BE2C (cell line): Measurements from ENCODE around the gene FPGS.
"Not testable (repeated sequence)": the region's sequence is repeated elsewhere in the genome, so short reads cannot be mapped to it uniquely, and the experiment has no call there.

Experiments used
- DNase-seq: peaks from one replicate; pipeline ENCODE4 v3.0.0-alpha.2; 2020
- H3K27me3 ChIP-seq: fragments of 250-450 bp; sonication (Bioruptor Pico); 2 replicates; pipeline ENCODE4 v1.5.1; 2020; ENCODE audit warnings: mild to moderate bottlenecking
- H3K36me3 ChIP-seq: fragments of 250-450 bp; sonication (Bioruptor Pico); 2 replicates; pipeline ENCODE4 v1.5.1; 2020; ENCODE audit warnings: mild to moderate bottlenecking
- H3K4me1 ChIP-seq: fragments of 250-450 bp; sonication (Bioruptor Pico); 2 replicates; pipeline ENCODE4 v1.5.1; 2020
- H3K4me3 ChIP-seq: 2 replicates; pipeline ENCODE4 v1.5.1; 2011; ENCODE audit warnings: low read depth, low read length
- H3K9me3 ChIP-seq: fragments of 250-450 bp; sonication (Bioruptor Pico); 2 replicates; pipeline ENCODE4 v1.5.1; 2020
- CTCF ChIP-seq: IDR thresholded peaks from 2 replicates; pipeline ENCODE4 v1.5.1; 2012; ENCODE audit warnings: mild to moderate bottlenecking, low read depth, low read length

FPGS gene

GRCh38 chr9:127835991-127836516 is 33.4 kb downstream of the FPGS start:
- DNase-seq = no peak
- no peak for TF ChIP-seq CTCF
- Histone ChIP-seq H3K36me3 (no peaks in the 10 kb centered on the region), H3K9me3 (no peaks in the 10 kb centered on the region), H3K4me1 (no peaks in the 10 kb centered on the region), H3K27me3 (no peaks in the 10 kb centered on the region), H3K4me3 (no peak overlapping the region)

GRCh38 chr9:127836561-127836960 is 33.9 kb downstream of the FPGS start:
- not testable (repeated sequence) for H3K4me1 ChIP-seq, DNase-seq, H3K4me3 ChIP-seq, H3K27me3 ChIP-seq, H3K36me3 ChIP-seq, H3K9me3 ChIP-seq

DNA sequence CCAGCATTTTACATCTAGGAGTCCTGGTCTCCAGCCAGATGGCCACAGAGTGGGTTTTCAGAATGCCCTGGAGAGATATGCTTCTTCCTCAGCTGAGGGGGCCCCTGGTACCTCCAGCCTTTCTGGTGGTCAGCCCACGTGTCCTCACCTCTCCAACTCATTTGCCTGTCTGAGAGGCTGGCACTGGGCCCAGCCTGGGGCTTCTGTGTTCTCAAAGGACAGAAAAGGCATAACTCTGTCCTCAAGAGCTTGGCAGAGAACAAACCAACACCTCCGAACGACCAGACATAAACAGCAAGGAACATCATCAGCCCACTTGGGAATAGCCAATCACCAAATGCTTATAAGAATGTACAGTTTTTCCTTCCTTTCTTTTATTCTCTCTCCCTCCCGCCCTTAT is 34.7 kb downstream of the FPGS start:
- H3K36me3 ChIP-seq = no peaks in the 10 kb centered on the region
- H3K27me3 ChIP-seq = no peaks in the 10 kb centered on the region
- H3K9me3 ChIP-seq = no peaks in the 10 kb centered on the region
- TF ChIP-seq CTCF = no peak
- DNase-seq = no peak
- H3K4me1 ChIP-seq = no peaks in the 10 kb centered on the region
- no peak overlapping the region for H3K4me3 ChIP-seq

DNA sequence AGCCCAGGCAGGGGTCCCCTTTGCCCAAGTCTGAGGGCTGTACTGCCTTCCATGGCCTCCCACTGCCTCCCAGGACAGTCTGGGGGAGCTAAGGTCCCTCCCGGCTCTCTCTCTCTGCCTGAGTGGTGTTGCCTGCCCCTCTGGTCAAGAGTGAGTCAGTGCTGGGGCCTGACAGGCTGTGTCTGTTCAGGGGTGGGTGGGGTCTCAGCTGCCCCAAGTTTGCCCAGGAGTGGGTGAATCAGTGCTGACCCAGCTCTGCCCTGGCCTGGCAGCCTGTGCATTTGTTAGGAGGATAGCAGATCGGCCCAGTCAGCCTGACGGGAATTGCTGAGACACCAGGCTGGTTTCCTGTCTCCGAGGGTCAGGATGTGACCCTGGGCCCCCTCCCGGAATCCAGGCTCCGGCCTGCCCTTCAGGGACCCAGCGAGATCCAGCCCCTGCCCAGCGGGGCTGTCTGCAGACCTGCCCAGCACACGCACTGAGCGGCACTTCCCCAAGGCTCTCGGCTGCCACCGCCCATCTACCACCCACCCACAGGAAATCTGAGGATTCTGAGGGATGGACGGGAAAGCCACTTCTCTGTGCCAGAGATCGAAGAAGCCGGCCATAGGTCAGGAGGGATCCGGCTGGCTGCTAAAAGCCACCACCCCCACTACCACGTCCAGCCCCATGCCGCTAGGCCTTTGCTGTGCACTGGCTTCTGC is 35.8 kb downstream of the FPGS start:
- no peaks in the 10 kb centered on the region for H3K36me3 ChIP-seq
- H3K27me3 ChIP-seq = no peaks in the 10 kb centered on the region
- no peaks in the 10 kb centered on the region for H3K9me3 ChIP-seq
- DNase-seq = no peak
- no peak for TF ChIP-seq CTCF
- no peak overlapping the region for H3K4me3 ChIP-seq
- no peaks in the 10 kb centered on the region for H3K4me1 ChIP-seq

GRCh38 chr9:127841087-127841835 is 38.6 kb downstream of the FPGS start:
- DNase-seq = no peak
- H3K36me3 ChIP-seq = no peaks in the 10 kb centered on the region
- H3K4me3 ChIP-seq = no peak overlapping the region
- H3K27me3 ChIP-seq = no peaks in the 10 kb centered on the region
- no peaks in the 10 kb centered on the region for H3K9me3 ChIP-seq
- TF ChIP-seq CTCF = no peak
- peaks cover under 1% of the 10 kb centered on the region for H3K4me1 ChIP-seq

DNA sequence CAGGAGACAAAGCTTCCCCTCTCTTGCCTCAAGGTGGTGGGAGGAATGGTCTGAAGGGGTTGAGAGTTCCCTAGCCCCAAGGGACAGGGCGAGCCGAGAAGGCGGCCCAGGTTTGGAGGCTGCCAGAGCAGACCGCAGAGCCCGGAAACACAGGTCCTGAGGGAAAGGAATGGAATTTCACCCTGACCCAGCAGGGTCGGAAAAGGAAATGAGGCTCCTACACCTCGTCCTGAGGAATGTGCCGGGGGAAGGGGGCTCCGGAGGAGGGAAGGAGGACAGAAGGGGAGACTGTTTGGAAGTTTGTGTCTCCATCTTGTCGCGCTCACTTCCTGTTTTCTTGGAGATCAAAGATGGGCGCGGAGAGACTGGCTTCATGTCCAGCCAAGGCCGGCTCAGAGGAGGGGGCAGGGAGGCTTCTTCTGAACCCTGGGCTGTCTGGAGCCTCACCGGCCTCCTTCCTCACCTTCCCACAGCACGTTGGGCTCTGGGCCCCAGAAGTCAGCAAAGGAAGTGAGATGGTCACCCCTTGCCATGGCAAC is 42.2 kb downstream of the FPGS start:
- Histone ChIP-seq H3K4me3 (no peak overlapping the region), H3K9me3 (peaks cover 5% of the 10 kb centered on the region; the same call in 1 of the 2 replicates), H3K36me3 (no peaks in the 10 kb centered on the region), H3K4me1 (peaks cover 8% of the 10 kb centered on the region), H3K27me3 (no peaks in the 10 kb centered on the region)
- no peak for DNase-seq
- no peak for TF ChIP-seq CTCF

GRCh38 chr9:127845619-127846018 is 42.9 kb downstream of the FPGS start:
- not testable (repeated sequence) for DNase-seq, H3K36me3 ChIP-seq, H3K9me3 ChIP-seq, H3K4me1 ChIP-seq, H3K27me3 ChIP-seq, H3K4me3 ChIP-seq
